ENCODE measurements around the gene DGKZ.

Gene DGKZ

GRCh38 chr11:46321757-46322156 is 25.5 kb upstream of the DGKZ start:
- Histone ChIP-seq H3K79me1 (ENCODE audit: low read length) (no peaks in the 10 kb centered on the region), H4K5ac (ENCODE audit: low read length) (no peak overlapping the region), H3K4me2 (ENCODE audit: low read length) (no peak overlapping the region), H3K27ac (ENCODE audit: low read depth, low read length) (no peak overlapping the region), H2BK15ac (replicated peaks; ENCODE audit: low read depth) (no peak overlapping the region), H3K9ac (ENCODE audit: low read length) (no peak overlapping the region), H3K56ac (ENCODE audit: low read length) (no peak overlapping the region), H4K8ac (ENCODE audit: low read depth, low read length) (no peak overlapping the region), H3K27me3 (ENCODE audit: insufficient read depth, low read length, poor library complexity) (no peaks in the 10 kb centered on the region), H3K23ac (ENCODE audit: low read length) (no peak overlapping the region), H3K4me1 (ENCODE audit: control insufficient read depth, low read depth, low read length) (no peaks in the 10 kb centered on the region), H2BK120ac (ENCODE audit: low read depth, low read length) (no peak overlapping the region), H3K36me3 (ENCODE audit: control insufficient read depth, insufficient read depth, low read length) (no peaks in the 10 kb centered on the region), H2BK5ac (ENCODE audit: low read length) (no peak overlapping the region), H3K18ac (ENCODE audit: low read length) (no peak overlapping the region), H3K4me3 (ENCODE audit: low read length) (no peak overlapping the region), H3K4ac (ENCODE audit: low read depth, low read length) (no peak overlapping the region), H3K79me2 (ENCODE audit: control insufficient read depth, insufficient read depth, low read length) (no peaks in the 10 kb centered on the region), H2AK5ac (ENCODE audit: low read length) (no peak overlapping the region)
- WGBS (ENCODE audit: extremely low coverage, insufficient coverage, low lambda C conversion rate) = no CpG with 5 or more reads among the region's 2 CpGs
- DNase-seq = no peak

GRCh38 chr11:46322759-46323158 is 24.5 kb upstream of the DGKZ start:
- Histone ChIP-seq H3K36me3 (ENCODE audit: control insufficient read depth, insufficient read depth, low read length) (no peaks in the 10 kb centered on the region), H2BK120ac (ENCODE audit: low read depth, low read length) (no peak overlapping the region), H3K23ac (ENCODE audit: low read length) (no peak overlapping the region), H3K18ac (ENCODE audit: low read length) (no peak overlapping the region), H3K4me2 (ENCODE audit: low read length) (no peak overlapping the region), H3K4me3 (ENCODE audit: low read length) (no peak overlapping the region), H2BK15ac (replicated peaks; ENCODE audit: low read depth) (no peak overlapping the region), H4K8ac (ENCODE audit: low read depth, low read length) (no peak overlapping the region), H2BK5ac (ENCODE audit: low read length) (no peak overlapping the region), H3K27me3 (ENCODE audit: insufficient read depth, low read length, poor library complexity) (no peaks in the 10 kb centered on the region), H3K9ac (ENCODE audit: low read length) (no peak overlapping the region), H3K79me2 (ENCODE audit: control insufficient read depth, insufficient read depth, low read length) (no peaks in the 10 kb centered on the region), H4K5ac (ENCODE audit: low read length) (no peak overlapping the region), H3K27ac (ENCODE audit: low read depth, low read length) (no peak overlapping the region), H3K56ac (ENCODE audit: low read length) (no peak overlapping the region), H3K4me1 (ENCODE audit: control insufficient read depth, low read depth, low read length) (no peaks in the 10 kb centered on the region), H2AK5ac (ENCODE audit: low read length) (no peak overlapping the region), H3K4ac (ENCODE audit: low read depth, low read length) (no peak overlapping the region), H3K79me1 (ENCODE audit: low read length) (no peaks in the 10 kb centered on the region)
- DNase-seq = no peak
- WGBS (ENCODE audit: extremely low coverage, insufficient coverage, low lambda C conversion rate) = no CpG with 5 or more reads among the region's 6 CpGs

GRCh38 chr11:46326813-46327416 is 20.3 kb upstream of the DGKZ start:
- H4K8ac ChIP-seq (ENCODE audit: low read depth, low read length) = no peak overlapping the region
- H2BK5ac ChIP-seq (ENCODE audit: low read length) = no peak overlapping the region
- no peak overlapping the region for H3K4me2 ChIP-seq (ENCODE audit: low read length)
- WGBS (ENCODE audit: extremely low coverage, insufficient coverage, low lambda C conversion rate) = no CpG with 5 or more reads among the region's 10 CpGs
- H3K27ac ChIP-seq (ENCODE audit: low read depth, low read length) = no peak overlapping the region
- H3K4me1 ChIP-seq (ENCODE audit: control insufficient read depth, low read depth, low read length) = peaks cover 7% of the 10 kb centered on the region
- no peak overlapping the region for H2BK15ac ChIP-seq (replicated peaks; ENCODE audit: low read depth)
- no peak overlapping the region for H3K23ac ChIP-seq (ENCODE audit: low read length)
- H3K4ac ChIP-seq (ENCODE audit: low read depth, low read length) = no peak overlapping the region
- H4K5ac ChIP-seq (ENCODE audit: low read length) = no peak overlapping the region
- peaks cover 3% of the 10 kb centered on the region for H3K27me3 ChIP-seq (ENCODE audit: insufficient read depth, low read length, poor library complexity)
- H3K36me3 ChIP-seq (ENCODE audit: control insufficient read depth, insufficient read depth, low read length) = no peaks in the 10 kb centered on the region
- H3K79me1 ChIP-seq (ENCODE audit: low read length) = no peaks in the 10 kb centered on the region
- H3K56ac ChIP-seq (ENCODE audit: low read length) = no peak overlapping the region
- no peak overlapping the region for H3K18ac ChIP-seq (ENCODE audit: low read length)
- H3K79me2 ChIP-seq (ENCODE audit: control insufficient read depth, insufficient read depth, low read length) = no peaks in the 10 kb centered on the region
- H2BK120ac ChIP-seq (ENCODE audit: low read depth, low read length) = no peak overlapping the region
- H3K4me3 ChIP-seq (ENCODE audit: low read length) = no peak overlapping the region
- H2AK5ac ChIP-seq (ENCODE audit: low read length) = no peak overlapping the region
- no peak overlapping the region for H3K9ac ChIP-seq (ENCODE audit: low read length)
- no peak for DNase-seq

GRCh38 chr11:46327829-46328228 is 19.4 kb upstream of the DGKZ start:
- Histone ChIP-seq H2BK5ac (ENCODE audit: low read length) (no peak overlapping the region), H3K79me1 (ENCODE audit: low read length) (no peaks in the 10 kb centered on the region), H3K36me3 (ENCODE audit: control insufficient read depth, insufficient read depth, low read length) (no peaks in the 10 kb centered on the region), H3K9ac (ENCODE audit: low read length) (no peak overlapping the region), H3K27me3 (ENCODE audit: insufficient read depth, low read length, poor library complexity) (peaks cover 7% of the 10 kb centered on the region), H3K4ac (ENCODE audit: low read depth, low read length) (no peak overlapping the region), H3K18ac (ENCODE audit: low read length) (no peak overlapping the region), H3K23ac (ENCODE audit: low read length) (no peak overlapping the region), H2BK15ac (replicated peaks; ENCODE audit: low read depth) (no peak overlapping the region), H4K5ac (ENCODE audit: low read length) (no peak overlapping the region), H3K27ac (ENCODE audit: low read depth, low read length) (no peak overlapping the region), H4K8ac (ENCODE audit: low read depth, low read length) (no peak overlapping the region), H3K4me1 (ENCODE audit: control insufficient read depth, low read depth, low read length) (peaks cover 7% of the 10 kb centered on the region), H3K4me3 (ENCODE audit: low read length) (no peak overlapping the region), H2AK5ac (ENCODE audit: low read length) (no peak overlapping the region), H3K4me2 (ENCODE audit: low read length) (no peak overlapping the region), H3K79me2 (ENCODE audit: control insufficient read depth, insufficient read depth, low read length) (no peaks in the 10 kb centered on the region), H3K56ac (ENCODE audit: low read length) (no peak overlapping the region), H2BK120ac (ENCODE audit: low read depth, low read length) (no peak overlapping the region)
- no peak for DNase-seq
- no CpG with 5 or more reads among the region's 8 CpGs for WGBS (ENCODE audit: extremely low coverage, insufficient coverage, low lambda C conversion rate)

- Histone ChIP-seq H3K79me1 (ENCODE audit: low read length) (no peaks in the 10 kb centered on the region), H3K9ac (ENCODE audit: low read length) (no peak overlapping the region), H3K4me1 (ENCODE audit: control insufficient read depth, low read depth, low read length) (peaks cover 7% of the 10 kb centered on the region), H2BK120ac (ENCODE audit: low read depth, low read length) (no peak overlapping the region), H3K79me2 (ENCODE audit: control insufficient read depth, insufficient read depth, low read length) (no peaks in the 10 kb centered on the region), H2BK5ac (ENCODE audit: low read length) (no peak overlapping the region), H4K8ac (ENCODE audit: low read depth, low read length) (no peak overlapping the region), H3K4me3 (ENCODE audit: low read length) (no peak overlapping the region), H3K56ac (ENCODE audit: low read length) (no peak overlapping the region), H3K4ac (ENCODE audit: low read depth, low read length) (no peak overlapping the region), H2BK15ac (replicated peaks; ENCODE audit: low read depth) (no peak overlapping the region), H4K5ac (ENCODE audit: low read length) (no peak overlapping the region), H3K36me3 (ENCODE audit: control insufficient read depth, insufficient read depth, low read length) (no peaks in the 10 kb centered on the region), H2AK5ac (ENCODE audit: low read length) (no peak overlapping the region), H3K4me2 (ENCODE audit: low read length) (no peak overlapping the region), H3K27ac (ENCODE audit: low read depth, low read length) (no peak overlapping the region), H3K18ac (ENCODE audit: low read length) (no peak overlapping the region), H3K23ac (ENCODE audit: low read length) (no peak overlapping the region), H3K27me3 (ENCODE audit: insufficient read depth, low read length, poor library complexity) (peaks cover 10% of the 10 kb centered on the region)
- WGBS (ENCODE audit: extremely low coverage, insufficient coverage, low lambda C conversion rate) = no CpG with 5 or more reads among the region's 5 CpGs
- no peak for DNase-seq
Measured at GRCh38 chr11:46330154-46330553, 17.1 kb upstream of the DGKZ start.

Data from mesendoderm (in vitro differentiated cells).